D341Med (cell line): Measurements from ENCODE around the gene CDCP2.
A peak's percentile ranks its signal among the peaks of the same experiment; 100 is the strongest.
"Not testable (repeated sequence)": the region's sequence is repeated elsewhere in the genome, so short reads cannot be mapped to it uniquely, and the experiment has no call there.

Experiments used
- DNase-seq: peaks from one replicate; pipeline ENCODE4 v3.0.0; 2012; ENCODE audit warnings: low spot score

The CDCP2 gene

GRCh38 chr1:54167422-54168139 lies 14.8 kb upstream of the CDCP2 start:
- no peak for DNase-seq

GRCh38 chr1:54166357-54166756 lies 13.6 kb upstream of the CDCP2 start:
- DNase-seq = not testable (repeated sequence)

- no peak for DNase-seq
These were observed 12.3 kb upstream of the CDCP2 start for GRCh38 chr1:54165146-54165545.

- DNase-seq = no peak
These were observed 10.8 kb upstream of the CDCP2 start for GRCh38 chr1:54163573-54163972.

GRCh38 chr1:54163051-54163450 lies 10.3 kb upstream of the CDCP2 start:
- no peak for DNase-seq

- DNase-seq = no peak
These were observed 8.8 kb upstream of the CDCP2 start for GRCh38 chr1:54161495-54162168.

GRCh38 chr1:54160351-54160750 lies 7.6 kb upstream of the CDCP2 start:
- DNase-seq = no peak

- DNase-seq = no peak
These were observed 7.0 kb upstream of the CDCP2 start for GRCh38 chr1:54159733-54160316.

GRCh38 chr1:54158071-54158470 lies 5.3 kb upstream of the CDCP2 start:
- no peak for DNase-seq

- DNase-seq = no peak
These were observed 4.6 kb upstream of the CDCP2 start for GRCh38 chr1:54157401-54157800.

GRCh38 chr1:54156986-54157385 lies 4.2 kb upstream of the CDCP2 start:
- no peak for DNase-seq

- no peak for DNase-seq
These were observed 3.4 kb upstream of the CDCP2 start for GRCh38 chr1:54156201-54156600.

GRCh38 chr1:54153535-54154439 lies 987 bp upstream of the CDCP2 start:
- peak; percentile 60 for DNase-seq

- DNase-seq = no peak
These were observed 1.8 kb downstream of the CDCP2 start for GRCh38 chr1:54151013-54151412.

GRCh38 chr1:54149734-54150133 lies 3.1 kb downstream of the CDCP2 start:
- DNase-seq = no peak

- no peak for DNase-seq
These were observed 8.4 kb downstream of the CDCP2 start for GRCh38 chr1:54144366-54144765.

- DNase-seq = no peak
These were observed 10.5 kb downstream of the CDCP2 start for GRCh38 chr1:54142146-54142900.

GRCh38 chr1:54139711-54140110 lies 13.1 kb downstream of the CDCP2 start:
- no peak for DNase-seq

GRCh38 chr1:54138994-54139393 lies 13.8 kb downstream of the CDCP2 start:
- DNase-seq = no peak

GRCh38 chr1:54137534-54138061 lies 15.2 kb downstream of the CDCP2 start:
- no peak for DNase-seq

GRCh38 chr1:54136963-54137533 lies 15.8 kb downstream of the CDCP2 start:
- no peak for DNase-seq
